ENCODE data around the gene ZDHHC1.

DNA sequence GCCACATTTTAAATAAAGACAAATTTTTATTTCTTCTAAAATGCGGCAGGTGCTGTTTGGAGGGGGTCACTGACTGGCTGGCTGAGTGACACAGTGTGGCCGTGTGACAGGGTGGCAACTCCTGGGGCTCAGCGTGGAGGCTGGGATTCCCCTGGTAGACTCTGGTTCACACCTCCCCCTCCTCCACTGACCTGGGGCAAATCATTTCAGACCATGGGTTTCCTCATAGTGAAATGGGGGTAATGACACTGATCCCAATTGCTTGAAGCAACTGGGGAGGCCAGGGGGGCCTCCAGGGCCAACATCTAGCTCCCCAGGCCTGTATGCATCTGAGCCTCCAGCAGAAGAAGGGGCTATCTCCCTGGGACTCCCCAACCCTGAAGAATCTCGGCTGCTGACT is 21.2 kb upstream of the ZDHHC1 start:
- TF ChIP-seq CTCF (IDR thresholded peaks at IDR 0.05; ENCODE audit: insufficient read depth, low read length), result no peak
- no peak for TF ChIP-seq POLR2AphosphoS5 (IDR thresholded peaks at IDR 0.05; ENCODE audit: low read depth)
- TF ChIP-seq GABPA (IDR thresholded peaks at IDR 0.05; ENCODE audit: low read depth), result no peak
- TF ChIP-seq, protein P1, sequence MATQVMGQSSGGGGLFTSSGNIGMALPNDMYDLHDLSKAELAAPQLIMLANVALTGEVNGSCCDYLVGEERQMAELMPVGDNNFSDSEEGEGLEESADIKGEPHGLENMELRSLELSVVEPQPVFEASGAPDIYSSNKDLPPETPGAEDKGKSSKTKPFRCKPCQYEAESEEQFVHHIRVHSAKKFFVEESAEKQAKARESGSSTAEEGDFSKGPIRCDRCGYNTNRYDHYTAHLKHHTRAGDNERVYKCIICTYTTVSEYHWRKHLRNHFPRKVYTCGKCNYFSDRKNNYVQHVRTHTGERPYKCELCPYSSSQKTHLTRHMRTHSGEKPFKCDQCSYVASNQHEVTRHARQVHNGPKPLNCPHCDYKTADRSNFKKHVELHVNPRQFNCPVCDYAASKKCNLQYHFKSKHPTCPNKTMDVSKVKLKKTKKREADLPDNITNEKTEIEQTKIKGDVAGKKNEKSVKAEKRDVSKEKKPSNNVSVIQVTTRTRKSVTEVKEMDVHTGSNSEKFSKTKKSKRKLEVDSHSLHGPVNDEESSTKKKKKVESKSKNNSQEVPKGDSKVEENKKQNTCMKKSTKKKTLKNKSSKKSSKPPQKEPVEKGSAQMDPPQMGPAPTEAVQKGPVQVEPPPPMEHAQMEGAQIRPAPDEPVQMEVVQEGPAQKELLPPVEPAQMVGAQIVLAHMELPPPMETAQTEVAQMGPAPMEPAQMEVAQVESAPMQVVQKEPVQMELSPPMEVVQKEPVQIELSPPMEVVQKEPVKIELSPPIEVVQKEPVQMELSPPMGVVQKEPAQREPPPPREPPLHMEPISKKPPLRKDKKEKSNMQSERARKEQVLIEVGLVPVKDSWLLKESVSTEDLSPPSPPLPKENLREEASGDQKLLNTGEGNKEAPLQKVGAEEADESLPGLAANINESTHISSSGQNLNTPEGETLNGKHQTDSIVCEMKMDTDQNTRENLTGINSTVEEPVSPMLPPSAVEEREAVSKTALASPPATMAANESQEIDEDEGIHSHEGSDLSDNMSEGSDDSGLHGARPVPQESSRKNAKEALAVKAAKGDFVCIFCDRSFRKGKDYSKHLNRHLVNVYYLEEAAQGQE (IDR thresholded peaks at IDR 0.05; ENCODE audit: insufficient replicate concordance, low read depth), result no peak
